Neural cell (in vitro differentiated cells): Measurements from ENCODE around the gene LARGE1.

Source experiments
- CTCF ChIP-seq: fragments of 450-650 bp; IDR thresholded peaks from 2 replicates; pipeline ENCODE4 v1.5.1; 2014; ENCODE audit warnings: antibody characterized with exemption, mild to moderate bottlenecking, moderate library complexity; ENCODE audit not compliant: poor library complexity, severe bottlenecking
- EP300 ChIP-seq: fragments of 450-650 bp; conservative IDR thresholded peaks from 2 replicates; pipeline ENCODE4 v1.6.1; 2014; ENCODE audit warnings: antibody characterized with exemption, mild to moderate bottlenecking, moderate library complexity; ENCODE audit not compliant: poor library complexity, severe bottlenecking
- EZH2 ChIP-seq: fragments of 200-600, 300-800 bp; shearing (Covaris generic), sonication (generic); IDR thresholded peaks from 2 replicates; pipeline ENCODE4 v1.6.1; 2014; ENCODE audit warnings: antibody characterized with exemption, low read length, borderline replicate concordance, mild to moderate bottlenecking; ENCODE audit not compliant: insufficient read depth, poor library complexity, severe bottlenecking
- MXI1 ChIP-seq: fragments of 450-650 bp; conservative IDR thresholded peaks from 2 replicates; pipeline ENCODE4 v1.6.1; 2014; ENCODE audit warnings: antibody characterized with exemption, mild to moderate bottlenecking; ENCODE audit not compliant: poor library complexity, severe bottlenecking
- REST ChIP-seq: IDR thresholded peaks from 2 replicates; pipeline ENCODE4 v1.6.1; 2012; ENCODE audit warnings: borderline replicate concordance

GRCh38 chr22:33353502-33353901 lies 566.8 kb downstream of the LARGE1 start:
- no peak for TF ChIP-seq EZH2
- no peak for TF ChIP-seq MXI1
- no peak for TF ChIP-seq EP300
- TF ChIP-seq REST = no peak
- TF ChIP-seq CTCF = no peak
